Stimulated activated CD4-positive, alpha-beta T cell treated with anti-CD3 and anti-CD28 coated beads, Interleukin-12 subunit alpha, Interleukin-12 subunit beta, amount 100 ng/mL, for 4 hours (primary cell): ENCODE results near the gene PLA2G2F.
"Not testable (repeated sequence)": the region's sequence is repeated elsewhere in the genome, so short reads cannot be mapped to it uniquely, and the experiment has no call there.

ENCODE experiments used
- DNase-seq: peaks from one replicate; pipeline ENCODE4 v3.0.0-alpha.2; 2020

The PLA2G2F gene

DNA sequence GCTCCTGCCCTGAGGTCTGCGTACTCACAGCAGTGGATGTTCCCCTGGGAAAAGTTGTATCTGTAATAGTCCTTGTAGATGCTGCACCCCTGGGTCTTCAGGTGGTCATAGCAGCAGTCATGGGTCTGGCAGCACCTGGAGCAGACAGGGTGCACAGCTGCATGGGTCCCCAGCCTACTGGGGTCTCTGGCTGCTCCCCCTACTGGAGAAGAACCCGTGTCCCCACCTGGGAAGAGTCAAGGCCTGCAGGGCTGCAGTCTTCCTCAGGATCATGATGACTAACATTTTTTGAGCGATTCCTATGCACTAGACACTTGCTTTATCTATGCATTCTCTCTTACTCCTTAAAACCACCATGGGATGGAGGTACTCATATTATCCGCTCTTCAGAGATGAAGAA lies 23.6 kb upstream of the PLA2G2F start:
- no peak for DNase-seq

DNA sequence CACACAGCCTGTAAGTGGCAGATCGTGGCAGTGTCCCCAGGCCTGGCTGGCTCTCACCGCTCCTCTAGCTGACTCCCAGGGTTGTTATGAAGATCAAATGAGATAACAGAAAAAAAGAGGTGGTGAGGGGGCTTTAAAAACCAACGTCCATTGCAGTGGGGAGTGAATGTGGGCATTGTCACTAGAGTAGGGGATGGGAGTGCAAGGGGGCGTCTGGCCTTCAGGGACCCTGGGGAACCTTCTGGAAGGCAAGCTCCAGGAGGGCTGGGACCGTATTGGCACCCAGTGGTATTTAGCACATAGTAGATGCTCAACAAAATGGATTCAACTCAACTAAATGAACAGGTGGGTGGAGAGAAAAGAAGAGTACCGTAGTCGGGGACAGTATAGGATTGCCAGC lies 23.2 kb upstream of the PLA2G2F start:
- DNase-seq = no peak

DNA sequence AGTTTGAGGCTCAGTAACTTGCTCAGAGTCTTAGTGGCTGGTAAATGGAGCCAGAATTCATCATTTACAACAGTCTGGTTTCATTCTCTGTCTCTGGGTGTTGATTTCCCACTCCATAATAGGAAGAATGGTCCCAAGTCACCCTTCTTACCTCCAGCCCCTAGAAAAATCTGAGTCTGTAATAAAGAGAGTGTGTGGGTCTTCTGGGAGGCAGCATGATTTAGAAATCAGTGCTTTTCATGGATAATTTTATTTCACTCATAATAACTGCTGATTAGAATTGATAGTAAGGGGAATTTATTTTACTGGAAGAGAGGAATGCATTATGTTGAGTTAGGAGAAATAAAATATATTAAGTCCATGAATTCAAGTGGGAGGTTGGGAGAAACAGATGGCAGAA lies 21.9 kb upstream of the PLA2G2F start:
- no peak for DNase-seq

DNA sequence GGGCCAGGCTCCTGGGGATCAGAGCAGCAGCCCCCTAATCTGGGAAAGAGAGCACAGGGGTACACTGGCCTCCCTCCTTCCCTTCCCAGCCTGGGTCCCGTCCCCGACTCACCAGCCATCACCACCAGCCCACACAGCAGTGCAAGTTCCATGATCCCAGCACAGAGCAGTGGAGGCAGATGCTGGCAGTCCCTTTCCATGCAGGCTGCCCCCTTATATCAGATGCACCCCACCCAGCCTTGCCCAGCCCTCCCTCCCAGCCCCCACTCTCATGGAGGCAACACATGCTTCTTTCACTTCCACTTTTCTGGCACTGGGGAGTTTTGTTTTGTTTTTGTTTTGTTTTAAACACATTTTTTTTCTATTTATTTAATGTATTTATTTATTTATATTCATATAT lies 19.8 kb upstream of the PLA2G2F start, which contains the start of gene PLA2G2D:
Gene PLA2G2D (minus strand): TSS at position 190 of the 400 bp plus-strand sequence. CDS start 38 bp downstream, at position 152.
- no peak for DNase-seq

DNA sequence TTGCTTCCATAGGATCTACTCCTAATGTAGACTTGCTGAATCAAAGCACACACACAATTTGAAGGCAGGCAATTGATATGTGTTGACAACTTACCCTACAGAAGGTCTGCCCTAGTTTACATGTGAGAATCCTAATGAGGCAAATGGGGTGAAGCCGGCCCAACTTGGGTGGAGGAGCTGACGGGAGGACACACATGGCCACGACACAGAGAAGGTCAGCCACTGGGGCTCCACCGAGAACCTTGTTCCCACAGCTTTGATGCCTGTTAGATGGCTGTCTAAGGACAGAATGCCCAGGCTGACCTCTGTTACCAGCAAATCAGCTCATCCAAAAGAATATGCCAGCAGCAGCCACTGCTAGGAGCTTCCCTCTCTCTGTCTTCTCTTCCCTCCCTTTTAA lies 18.3 kb upstream of the PLA2G2F start:
- no peak for DNase-seq

DNA sequence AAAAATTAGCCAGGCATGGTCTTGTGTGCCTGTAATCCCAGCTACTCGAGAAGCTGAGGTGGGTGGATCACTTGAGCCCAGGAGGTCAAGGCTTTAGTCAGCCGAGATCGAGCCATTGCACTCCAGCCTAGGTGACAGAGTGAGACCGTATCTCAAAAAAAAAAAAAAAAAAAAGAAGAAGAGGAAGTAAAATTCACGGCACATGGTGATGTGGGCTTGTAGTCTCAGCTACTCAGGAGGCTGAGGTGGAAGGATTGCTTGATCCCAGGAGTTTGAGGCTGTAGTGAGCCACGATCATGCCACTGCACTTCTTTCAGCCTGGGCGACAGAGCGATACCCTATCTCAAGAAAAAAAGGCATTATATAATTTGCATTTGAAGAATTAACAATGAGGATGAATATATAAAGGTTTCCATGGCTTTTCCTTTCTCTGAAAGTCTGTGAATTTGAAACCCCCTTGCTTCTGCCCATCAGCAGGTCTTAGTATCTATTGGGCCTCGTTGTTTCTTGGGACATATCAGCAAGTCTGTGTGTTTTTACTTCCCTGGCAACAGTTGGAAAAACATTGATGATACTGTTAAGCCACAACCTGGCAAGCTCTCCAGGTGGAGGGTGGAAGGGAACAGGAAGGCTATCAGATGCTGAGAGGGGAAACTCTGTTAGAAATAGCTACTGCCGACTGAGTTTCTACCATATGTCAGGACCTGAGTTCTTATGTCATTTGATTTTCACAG lies 15.2 kb upstream of the PLA2G2F start:
- DNase-seq = no peak

DNA sequence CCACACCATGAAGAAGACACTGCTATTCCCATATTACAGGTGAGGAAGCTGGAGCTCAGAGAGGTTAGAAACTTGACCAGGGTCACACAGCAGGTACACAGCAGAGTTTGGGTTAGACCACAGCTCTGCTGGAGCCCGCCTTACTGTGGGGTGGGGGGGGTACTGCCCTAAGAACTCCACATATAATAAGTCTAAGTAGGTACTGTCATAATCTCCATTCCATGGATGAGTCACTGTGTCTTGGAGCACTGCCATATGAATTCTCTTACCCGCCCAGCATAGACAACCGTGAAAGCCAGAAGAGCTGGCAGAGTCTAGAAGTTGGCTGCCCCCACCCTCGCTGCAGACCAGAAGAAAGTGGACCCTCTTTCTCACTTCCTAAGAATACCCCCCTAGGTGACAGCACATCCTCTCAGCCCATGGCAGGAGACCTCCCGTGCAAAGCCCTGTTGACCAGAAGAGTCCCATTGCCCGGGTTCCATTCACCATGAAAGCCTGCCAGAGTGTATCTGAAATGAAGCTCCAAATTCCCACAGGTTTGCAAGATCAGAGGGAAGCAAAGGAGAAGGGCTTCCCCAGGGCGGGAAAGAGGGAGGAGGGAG lies 14.6 kb upstream of the PLA2G2F start:
- no peak for DNase-seq

DNA sequence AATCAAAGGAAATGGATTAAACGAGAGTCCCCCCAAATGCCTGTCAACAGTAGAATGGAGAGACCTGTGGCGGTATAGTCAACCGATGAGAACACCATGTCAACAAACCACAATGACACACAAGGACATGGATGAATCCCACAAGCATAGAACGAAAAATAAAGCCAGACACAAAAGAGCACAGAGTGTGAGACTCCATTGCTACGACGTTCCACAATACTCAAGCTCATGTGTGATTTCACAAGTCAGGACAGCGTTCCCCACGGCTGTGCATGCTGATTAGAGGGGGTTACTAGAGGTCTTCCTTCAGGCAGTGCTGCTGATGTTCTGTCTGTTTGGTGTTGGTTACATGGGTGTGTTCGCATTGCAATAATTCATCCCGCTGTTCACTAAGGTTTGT lies 14.0 kb upstream of the PLA2G2F start:
- DNase-seq = no peak

DNA sequence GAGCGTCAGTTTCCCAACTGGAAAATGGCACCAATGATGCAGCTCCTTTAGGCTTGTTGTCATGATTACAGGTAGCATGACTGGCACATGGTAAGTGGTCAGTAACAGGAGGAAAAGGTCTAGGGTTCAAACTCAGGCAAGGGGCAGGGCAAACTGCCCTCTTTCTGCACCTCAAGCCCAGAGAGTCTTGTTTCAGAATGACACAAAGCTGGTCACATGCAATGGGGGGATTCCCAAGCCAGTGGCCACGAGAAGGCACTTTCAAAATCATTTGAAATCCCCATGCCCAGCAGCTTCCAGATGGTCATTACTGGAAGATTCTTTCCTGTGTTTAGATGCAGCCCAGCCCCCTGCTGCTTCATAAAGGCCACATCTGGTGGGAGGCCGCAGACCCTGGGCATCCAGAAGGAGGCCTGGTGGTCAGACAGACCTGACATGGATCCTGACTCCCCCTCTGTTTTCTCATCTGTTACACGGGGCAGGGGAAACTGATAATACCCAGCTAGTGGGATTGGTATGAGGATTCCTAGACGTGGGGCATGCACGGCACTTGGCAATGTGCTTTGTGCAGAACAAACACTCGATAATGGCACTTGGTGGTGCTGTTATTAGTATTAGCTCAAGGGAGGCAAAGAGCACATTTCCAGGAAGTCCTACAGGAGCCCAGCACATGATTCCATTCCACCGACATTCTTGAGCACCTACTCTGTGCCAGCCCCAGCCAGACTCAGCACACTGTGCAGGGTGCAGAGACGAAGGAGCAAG lies 12.9 kb upstream of the PLA2G2F start:
- no peak for DNase-seq

DNA sequence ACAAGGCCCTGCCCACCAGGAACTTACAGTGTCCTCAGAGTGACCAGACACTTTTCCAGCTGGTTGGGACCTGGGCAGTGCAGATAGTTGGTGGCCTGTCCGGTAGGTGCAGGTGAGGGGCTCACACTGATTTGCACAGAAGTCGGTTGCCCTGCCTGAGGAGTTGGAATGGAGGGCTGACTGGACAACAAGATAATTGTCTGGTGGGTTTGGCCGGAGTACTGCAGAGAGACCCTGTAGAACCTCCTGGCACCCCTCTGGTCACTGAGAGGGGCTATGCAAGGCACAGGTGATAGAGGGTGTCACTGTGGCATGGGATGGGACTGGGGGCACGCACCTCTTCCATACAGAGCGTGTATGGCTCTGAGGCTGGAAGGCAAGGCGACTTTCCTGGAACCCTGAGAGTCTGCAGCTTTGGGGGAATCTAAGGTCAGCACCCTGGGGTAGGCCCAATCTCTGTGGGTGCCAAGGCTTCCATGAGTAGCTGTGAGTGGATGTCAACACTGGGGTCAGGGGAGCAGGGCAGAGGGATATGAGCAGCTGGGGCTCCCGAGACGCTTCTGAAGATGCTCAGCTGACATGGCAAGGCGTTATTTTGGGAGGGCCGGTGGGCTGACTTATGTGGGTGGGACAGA lies 12.2 kb upstream of the PLA2G2F start:
- no peak for DNase-seq

DNA sequence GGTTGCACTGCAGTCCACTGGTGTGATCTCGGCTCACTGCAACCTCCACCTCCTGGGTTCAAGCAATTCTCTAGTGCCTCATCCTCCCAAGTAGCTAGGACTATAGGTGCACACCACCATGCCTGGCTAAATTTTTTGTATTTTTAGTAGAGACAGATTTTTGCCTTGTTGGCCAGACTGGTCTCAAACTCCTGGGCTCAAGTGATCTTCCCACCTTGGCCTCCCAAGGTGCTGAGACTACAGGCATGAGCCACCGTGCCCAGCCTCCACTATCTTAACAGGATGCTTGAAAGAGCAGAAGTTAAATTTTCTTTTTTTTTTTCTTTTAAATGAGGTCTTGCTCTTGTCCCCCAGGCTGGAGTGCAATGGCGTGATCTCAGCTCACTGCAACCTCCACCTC lies 8.6 kb upstream of the PLA2G2F start:
- DNase-seq = not testable (repeated sequence)

DNA sequence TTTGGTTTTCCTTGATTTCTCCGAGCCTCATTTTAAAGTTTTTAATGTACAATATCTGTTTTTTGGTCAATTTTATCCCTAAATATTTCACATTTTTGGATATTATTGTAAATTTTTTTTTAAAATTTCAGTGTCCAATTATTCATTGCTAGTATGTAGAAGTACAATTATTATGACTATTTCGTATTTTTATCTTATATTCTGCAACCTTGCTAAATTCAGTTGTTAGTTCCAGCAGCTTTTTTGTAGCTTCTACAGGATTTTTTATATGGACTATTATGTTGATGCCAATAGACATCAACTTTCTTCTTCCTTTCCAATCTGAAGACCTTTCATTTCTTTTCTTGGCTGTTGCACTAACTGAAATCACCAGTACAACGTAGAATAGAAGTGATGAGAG lies 4.1 kb upstream of the PLA2G2F start:
- no peak for DNase-seq

DNA sequence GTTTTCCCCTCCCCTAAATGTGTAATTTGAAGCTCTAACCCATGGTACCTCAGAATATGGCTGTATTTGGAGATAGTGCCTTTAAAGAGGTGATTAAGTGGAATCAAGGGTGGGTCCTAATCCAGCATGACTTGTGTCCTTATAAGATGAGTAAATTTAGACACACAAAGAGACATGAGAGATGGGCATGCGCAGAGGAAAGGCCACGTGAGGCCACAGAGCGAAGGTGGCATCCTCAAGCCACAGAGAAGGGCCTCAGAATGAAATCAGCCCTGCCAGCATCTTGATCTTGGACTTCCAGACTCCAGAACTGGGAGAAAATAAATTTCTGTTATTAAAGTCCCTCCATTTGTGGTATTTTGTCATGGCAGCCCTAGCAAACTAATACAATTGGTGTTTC lies 2.9 kb upstream of the PLA2G2F start:
- no peak for DNase-seq

DNA sequence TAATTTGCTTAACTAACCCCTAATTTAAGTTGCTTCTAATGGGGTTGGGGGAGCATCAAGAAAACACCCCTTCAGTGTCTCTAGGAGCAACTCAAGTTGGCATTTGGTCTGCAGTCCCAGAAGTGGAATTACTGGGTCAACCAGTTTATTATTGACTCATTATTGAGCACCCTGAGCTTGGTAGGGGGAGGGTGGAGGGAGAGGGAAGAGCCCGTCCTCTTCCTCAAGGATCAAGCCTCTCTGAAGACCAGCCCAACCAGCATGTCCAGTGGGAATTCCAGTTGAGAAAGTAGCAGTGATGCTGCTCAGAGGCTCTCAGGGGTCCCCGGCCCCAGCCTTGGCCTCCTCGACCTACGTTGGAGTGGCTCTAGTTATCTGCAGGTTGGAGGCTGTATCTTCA lies 2.1 kb upstream of the PLA2G2F start:
- no peak for DNase-seq

DNA sequence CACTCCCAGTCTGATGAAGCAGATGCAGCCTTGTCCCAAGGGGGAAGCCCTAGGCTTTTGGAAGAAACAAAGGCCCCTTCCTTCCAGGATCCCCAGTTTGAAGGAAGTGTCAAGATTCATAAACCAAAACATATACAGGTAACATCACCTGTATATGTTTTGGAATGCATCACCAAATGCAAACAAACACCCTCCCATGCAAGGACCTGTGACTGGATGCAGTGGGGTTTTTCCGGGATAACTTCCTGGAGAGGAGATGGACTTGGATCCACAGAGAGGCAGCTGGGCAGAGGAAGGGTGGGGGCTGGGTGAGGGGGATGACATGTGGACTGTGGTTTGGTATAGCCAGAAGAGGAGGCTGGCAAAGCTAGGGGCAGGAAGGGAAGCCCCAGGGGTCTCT lies 1.5 kb upstream of the PLA2G2F start:
- DNase-seq = no peak

DNA sequence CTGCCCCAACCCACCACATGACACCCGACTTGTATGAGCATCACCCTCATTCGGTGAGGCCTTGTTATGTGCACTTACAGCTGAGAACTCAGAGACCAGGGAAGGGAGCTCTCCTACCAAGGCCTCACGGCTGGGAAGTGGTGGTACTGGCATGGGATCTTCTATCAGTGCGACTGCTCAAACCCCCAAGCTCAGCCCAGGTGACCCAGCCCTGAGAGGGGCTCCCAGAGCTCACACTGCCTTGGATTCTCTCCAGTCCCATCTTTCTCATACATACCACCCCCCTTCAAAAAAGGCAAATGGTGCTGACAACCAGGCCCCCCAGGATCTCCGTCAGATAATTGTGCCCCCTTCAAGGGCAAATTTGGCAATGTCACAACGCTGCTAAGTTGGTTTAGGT lies 777 bp upstream of the PLA2G2F start:
- DNase-seq = no peak

DNA sequence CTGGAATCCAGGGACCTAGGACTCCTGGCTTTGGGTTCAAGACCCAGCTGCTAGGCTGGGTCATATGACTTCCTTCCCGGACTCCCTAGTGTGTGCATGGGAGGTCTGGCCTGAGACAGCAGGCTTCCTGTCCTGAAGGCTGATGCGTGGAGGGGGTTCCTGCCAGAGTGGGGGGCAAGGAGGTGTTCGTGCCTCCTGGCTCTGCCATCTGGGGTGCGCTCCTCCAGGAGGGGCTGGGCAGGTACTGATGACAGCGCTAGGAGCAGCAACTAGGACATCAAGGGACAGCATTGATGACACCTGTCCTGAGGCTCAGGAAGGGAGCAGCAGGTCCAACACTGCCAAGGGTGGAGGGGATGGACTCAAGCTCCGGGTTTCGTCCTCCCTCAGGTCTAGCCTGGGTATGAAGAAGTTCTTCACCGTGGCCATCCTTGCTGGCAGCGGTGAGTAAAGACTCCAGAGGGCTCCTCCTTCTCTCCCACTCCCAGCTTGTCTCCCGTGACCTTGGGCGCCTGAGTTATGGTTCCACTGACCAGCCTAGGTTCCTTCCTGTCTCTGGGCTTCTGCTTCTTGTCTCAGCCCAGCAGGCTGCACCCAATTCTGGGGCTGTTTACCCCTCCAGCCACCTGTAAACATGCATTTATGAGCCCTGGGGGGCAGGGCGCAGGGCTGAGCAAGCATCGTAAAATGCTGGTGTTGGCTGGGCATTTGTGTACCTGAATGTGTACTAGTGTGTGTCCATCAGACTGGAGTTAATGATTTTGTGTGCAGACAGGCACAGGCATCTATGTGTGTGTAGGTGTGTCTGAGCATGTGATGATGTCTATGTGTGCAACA lies 871 bp downstream of the PLA2G2F start:
- DNase-seq = no peak

DNA sequence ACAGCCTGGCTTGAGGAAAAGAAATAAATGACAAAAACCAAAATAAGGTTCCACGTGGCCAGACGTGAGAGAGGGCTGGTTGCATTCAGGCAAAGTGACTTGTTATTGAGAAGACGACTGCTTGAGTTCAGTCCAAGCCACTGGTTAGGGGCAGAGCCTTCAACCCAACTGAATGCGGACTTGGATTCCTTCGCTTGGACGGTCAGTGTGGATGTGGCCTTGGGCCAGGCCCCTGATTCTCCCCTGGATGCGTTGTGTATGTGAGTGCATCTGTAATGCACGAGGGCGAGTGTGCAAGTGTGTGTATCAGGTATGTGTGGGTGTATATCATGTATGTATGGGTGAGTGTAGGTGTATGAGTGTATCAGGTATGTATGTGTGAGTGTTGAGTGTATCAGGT lies 1.9 kb downstream of the PLA2G2F start:
- DNase-seq = no peak

DNA sequence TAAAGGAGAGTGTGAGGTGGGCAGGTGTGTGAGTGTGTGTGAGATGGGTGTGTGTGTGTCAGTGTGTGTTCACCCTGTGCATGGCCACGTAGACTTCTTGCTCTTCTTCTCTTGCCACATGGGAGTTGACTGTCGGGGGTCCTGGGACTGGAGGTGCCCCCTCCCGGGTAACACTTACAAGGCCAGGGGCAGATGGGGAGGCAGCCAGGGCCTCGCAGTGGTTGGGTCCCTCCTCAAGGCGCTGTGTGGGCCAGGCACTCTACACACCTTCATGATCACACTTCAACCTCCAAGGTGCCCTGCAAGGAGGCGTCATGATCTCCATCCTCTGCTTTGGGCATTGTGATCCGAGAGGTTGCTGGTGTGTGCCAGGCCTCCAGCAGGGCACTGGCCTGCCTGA lies 2.3 kb downstream of the PLA2G2F start:
- DNase-seq = no peak

DNA sequence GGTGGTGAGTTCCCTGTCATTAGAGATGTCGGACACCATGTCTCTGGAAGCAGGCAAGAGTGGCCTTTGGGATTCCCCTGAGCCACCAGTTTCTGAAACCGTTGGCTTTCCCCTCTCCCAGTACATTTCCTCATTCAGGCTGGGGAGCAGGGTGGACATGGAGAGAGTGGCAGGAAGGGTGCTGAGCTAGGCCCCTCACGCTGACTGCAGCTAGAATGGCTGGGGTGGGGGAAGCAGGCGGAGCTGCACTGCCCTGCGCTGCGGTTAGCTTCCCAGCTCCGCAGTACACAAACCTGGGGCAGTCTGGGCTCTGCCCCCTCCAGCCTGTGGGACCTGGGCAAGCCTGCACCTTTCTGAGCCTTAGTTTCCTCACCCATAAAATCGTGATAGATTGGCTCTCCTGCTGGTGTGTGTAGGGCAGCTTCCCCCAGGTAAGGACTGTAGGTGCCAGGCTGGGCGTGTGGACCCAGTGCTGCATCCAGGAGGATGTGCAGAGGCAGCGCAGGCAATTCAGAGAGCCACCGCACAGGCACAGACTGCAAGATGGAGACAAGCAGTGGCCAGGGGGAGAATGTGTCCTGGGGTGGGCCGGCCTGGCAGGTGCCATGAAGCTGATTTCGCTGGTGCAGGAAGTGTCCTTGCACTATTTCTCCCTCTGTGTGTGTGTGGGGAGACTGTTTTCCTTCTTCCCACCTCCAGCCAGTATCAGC lies 3.0 kb downstream of the PLA2G2F start:
- no peak for DNase-seq

DNA sequence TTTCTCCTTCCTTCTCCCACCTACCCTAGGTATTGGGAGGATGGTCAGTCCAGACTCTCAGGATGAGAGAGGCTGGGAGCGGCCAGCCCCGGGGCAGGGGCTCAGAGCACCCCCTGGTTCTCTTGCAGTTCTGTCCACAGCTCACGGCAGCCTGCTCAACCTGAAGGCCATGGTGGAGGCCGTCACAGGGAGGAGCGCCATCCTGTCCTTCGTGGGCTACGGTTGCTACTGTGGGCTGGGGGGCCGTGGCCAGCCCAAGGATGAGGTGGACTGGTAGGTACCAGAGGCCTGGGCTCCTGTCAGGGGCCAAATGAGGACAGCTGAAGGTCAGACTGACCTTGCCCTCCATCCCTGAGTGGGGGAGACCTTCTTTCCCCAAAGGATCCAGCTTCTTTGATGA lies 4.2 kb downstream of the PLA2G2F start:
- no peak for DNase-seq
